Fibroblast of lung (primary cell): ENCODE data around the gene YWHAH. TPM values are rescaled to one million over a fixed set of nuclear protein-coding genes. Genes with fewer than 3 reads are reported as not detected.

Experiments used
- DNase-seq, 2 donors: peaks; one replicate each; pipeline versions ENCODE4 v3.0.0 to v3.0.0-alpha.2; 2010; ENCODE audit warnings: low read depth in 2 of 2
- H2AFZ ChIP-seq: 2 replicates; pipeline ENCODE4 v1.5.1; 2012; ENCODE audit warnings: low read length, control low read depth, inconsistent platforms
- H3K27ac ChIP-seq: 2 replicates; pipeline ENCODE4 v1.5.1; 2011; ENCODE audit warnings: low read length, control low read depth; ENCODE audit not compliant: insufficient read depth
- H3K27me3 ChIP-seq: 2 replicates; pipeline ENCODE4 v1.5.1; 2011; ENCODE audit warnings: mild to moderate bottlenecking, low read length; ENCODE audit not compliant: control insufficient read depth, insufficient read depth
- H3K36me3 ChIP-seq: 2 replicates; pipeline ENCODE4 v1.5.1; 2011; ENCODE audit warnings: low read length; ENCODE audit not compliant: control insufficient read depth, insufficient read depth
- H3K4me1 ChIP-seq: 2 replicates; pipeline ENCODE4 v1.5.1; 2011; ENCODE audit warnings: low read length; ENCODE audit not compliant: control insufficient read depth, insufficient read depth; ENCODE audit errors: extremely low read depth
- H3K4me2 ChIP-seq: 2 replicates; pipeline ENCODE4 v1.5.1; 2011; ENCODE audit warnings: low read length, control low read depth; ENCODE audit not compliant: insufficient read depth; ENCODE audit errors: extremely low read depth
- H3K4me3 ChIP-seq, 4 experiments: fragments of 200-600 bp in 1 of 4; sonication (generic) in 1 of 4; replicated peaks in 1 of 4; 2 replicates each; pipeline ENCODE4 v1.5.1; 2011 to 2016; ENCODE audit warnings: low read length in 4 of 4, low read depth in 3 of 4, mild to moderate bottlenecking in 3 of 4, control low read depth in 2 of 4, inconsistent platforms in 1 of 4, mixed read lengths in 1 of 4; ENCODE audit not compliant: insufficient read depth in 1 of 4; ENCODE audit errors: control extremely low read depth in 1 of 4
- H3K79me2 ChIP-seq: 2 replicates; pipeline ENCODE4 v1.5.1; 2012; ENCODE audit warnings: mild to moderate bottlenecking, low read length, inconsistent platforms; ENCODE audit not compliant: control insufficient read depth, insufficient read depth
- H3K9ac ChIP-seq: 2 replicates; pipeline ENCODE4 v1.5.1; 2011; ENCODE audit warnings: mild to moderate bottlenecking, low read length, control low read depth; ENCODE audit not compliant: insufficient read depth
- H3K9me3 ChIP-seq: 2 replicates; pipeline ENCODE4 v1.5.1; 2012; ENCODE audit warnings: low read depth, low read length; ENCODE audit not compliant: control insufficient read depth, insufficient read depth
- H4K20me1 ChIP-seq: 2 replicates; pipeline ENCODE4 v1.5.1; 2011; ENCODE audit warnings: low read length; ENCODE audit not compliant: control insufficient read depth, insufficient read depth; ENCODE audit errors: extremely low read depth
- EZH2 ChIP-seq: IDR thresholded peaks from 2 replicates; pipeline ENCODE4 v1.5.1; 2012; ENCODE audit warnings: low read length, control low read depth, mild to moderate bottlenecking; ENCODE audit errors: missing control alignments
- polyA plus RNA-seq, 2 donors: library from polyadenylated mRNA; depleted of rRNA in 1 of 2; stranded (reverse) in 1 of 2; unstranded in 1 of 2; fragments of >200 nt; gene quantifications; 2 replicates each; pipeline ENCODE4 v1.2.1, GENCODE V29; 2011 to 2012; ENCODE audit warnings: missing spikeins in 1 of 2
- total RNA-seq: library from RNA; depleted of rRNA; stranded (reverse); fragments of >200 nt; gene quantifications from 2 replicates; pipeline ENCODE4 v1.2.1, GENCODE V29; 2014
- TF ChIP-seq, protein P1 (sequence below), 2 donors: IDR thresholded peaks in 1 of 2; conservative IDR thresholded peaks in 1 of 2; 1 replicate in 1 of 2; 2 replicates in 1 of 2; pipeline ENCODE4 v1.5.1; 2011 to 2012; ENCODE audit warnings: low read length in 2 of 2, control low read depth in 1 of 2, inconsistent platforms in 1 of 2, low read depth in 1 of 2, mild to moderate bottlenecking in 1 of 2

Gene YWHAH
- total and polyA plus RNA-seq, 2 donors (not counting 1 experiment from before 2014, with no cell fraction given), result 77.5 to 250 TPM

DNA sequence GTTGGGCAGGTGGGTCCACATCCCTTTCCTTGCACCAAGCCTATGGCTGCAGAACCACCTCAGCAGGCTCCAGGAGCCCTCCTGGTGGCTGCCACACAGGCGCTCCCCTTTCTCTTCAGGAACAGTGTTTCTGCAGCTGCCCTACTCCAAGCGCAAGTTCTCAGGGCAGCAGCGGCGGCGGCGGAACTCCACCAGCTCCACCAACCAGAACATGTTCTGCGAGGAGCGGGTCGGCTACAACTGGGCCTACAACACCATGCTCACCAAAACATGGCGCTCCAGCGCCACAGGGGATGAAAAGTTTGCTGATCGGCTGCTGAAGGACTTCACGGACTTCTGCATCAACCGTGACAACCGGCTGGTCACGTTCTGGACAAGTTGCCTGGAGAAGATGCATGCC, 38.2 kb upstream of the YWHAH start:
- H3K27ac ChIP-seq, result no peak overlapping the region
- DNase-seq, result no peak
- H3K27me3 ChIP-seq, result no peaks in the 10 kb centered on the region
- no peaks in the 10 kb centered on the region for H3K79me2 ChIP-seq
- no peaks in the 10 kb centered on the region for H3K4me1 ChIP-seq
- no peak overlapping the region for H2AFZ ChIP-seq
- H3K4me2 ChIP-seq, result no peak overlapping the region
- H3K36me3 ChIP-seq, result peaks cover 2% of the 10 kb centered on the region
- H3K9me3 ChIP-seq, result no peaks in the 10 kb centered on the region
- H3K4me3 ChIP-seq, result no peak overlapping the region
- H4K20me1 ChIP-seq, result no peaks in the 10 kb centered on the region
- TF ChIP-seq, protein P1, sequence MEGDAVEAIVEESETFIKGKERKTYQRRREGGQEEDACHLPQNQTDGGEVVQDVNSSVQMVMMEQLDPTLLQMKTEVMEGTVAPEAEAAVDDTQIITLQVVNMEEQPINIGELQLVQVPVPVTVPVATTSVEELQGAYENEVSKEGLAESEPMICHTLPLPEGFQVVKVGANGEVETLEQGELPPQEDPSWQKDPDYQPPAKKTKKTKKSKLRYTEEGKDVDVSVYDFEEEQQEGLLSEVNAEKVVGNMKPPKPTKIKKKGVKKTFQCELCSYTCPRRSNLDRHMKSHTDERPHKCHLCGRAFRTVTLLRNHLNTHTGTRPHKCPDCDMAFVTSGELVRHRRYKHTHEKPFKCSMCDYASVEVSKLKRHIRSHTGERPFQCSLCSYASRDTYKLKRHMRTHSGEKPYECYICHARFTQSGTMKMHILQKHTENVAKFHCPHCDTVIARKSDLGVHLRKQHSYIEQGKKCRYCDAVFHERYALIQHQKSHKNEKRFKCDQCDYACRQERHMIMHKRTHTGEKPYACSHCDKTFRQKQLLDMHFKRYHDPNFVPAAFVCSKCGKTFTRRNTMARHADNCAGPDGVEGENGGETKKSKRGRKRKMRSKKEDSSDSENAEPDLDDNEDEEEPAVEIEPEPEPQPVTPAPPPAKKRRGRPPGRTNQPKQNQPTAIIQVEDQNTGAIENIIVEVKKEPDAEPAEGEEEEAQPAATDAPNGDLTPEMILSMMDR (conservative IDR thresholded peaks at IDR 0.05 in 1 of 2, IDR thresholded peaks at IDR 0.05 in 1 of 2; ENCODE audit: low read depth in 1 of 2, low read length in 2 of 2), result no peak
- TF ChIP-seq EZH2, result no peak
- no peak overlapping the region for H3K9ac ChIP-seq

DNA sequence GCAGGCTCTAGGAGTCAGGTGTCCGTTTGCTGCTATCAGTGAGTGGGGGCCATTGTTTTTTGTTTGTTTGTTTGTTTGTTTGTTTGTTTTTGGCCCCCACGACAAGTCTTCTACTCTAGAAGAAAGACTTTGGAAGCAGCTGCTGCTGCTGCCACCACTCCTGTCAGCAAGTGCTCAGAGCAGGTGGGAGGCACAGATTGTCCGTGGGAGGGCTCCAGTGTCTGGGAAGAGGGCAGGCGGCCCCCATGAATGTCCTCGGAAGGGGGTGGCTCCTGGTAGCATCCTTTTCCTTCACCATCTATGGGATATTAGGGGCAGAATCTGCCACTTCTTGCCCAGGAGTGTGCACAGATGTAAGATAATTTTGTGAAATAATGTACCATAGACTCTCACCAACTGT, 37.8 kb upstream of the YWHAH start:
- H3K27ac ChIP-seq, result no peak overlapping the region
- no peaks in the 10 kb centered on the region for H3K9me3 ChIP-seq
- H3K9ac ChIP-seq, result no peak overlapping the region
- no peak overlapping the region for H3K4me2 ChIP-seq
- H3K4me1 ChIP-seq, result no peaks in the 10 kb centered on the region
- H2AFZ ChIP-seq, result no peak overlapping the region
- H4K20me1 ChIP-seq, result no peaks in the 10 kb centered on the region
- no peaks in the 10 kb centered on the region for H3K27me3 ChIP-seq
- H3K79me2 ChIP-seq, result no peaks in the 10 kb centered on the region
- peaks cover 2% of the 10 kb centered on the region for H3K36me3 ChIP-seq
- no peak overlapping the region for H3K4me3 ChIP-seq
- TF ChIP-seq EZH2, result no peak
- TF ChIP-seq, protein P1 (conservative IDR thresholded peaks at IDR 0.05 in 1 of 2, IDR thresholded peaks at IDR 0.05 in 1 of 2; ENCODE audit: low read depth in 1 of 2, low read length in 2 of 2), result no peak
- DNase-seq, result no peak

DNA sequence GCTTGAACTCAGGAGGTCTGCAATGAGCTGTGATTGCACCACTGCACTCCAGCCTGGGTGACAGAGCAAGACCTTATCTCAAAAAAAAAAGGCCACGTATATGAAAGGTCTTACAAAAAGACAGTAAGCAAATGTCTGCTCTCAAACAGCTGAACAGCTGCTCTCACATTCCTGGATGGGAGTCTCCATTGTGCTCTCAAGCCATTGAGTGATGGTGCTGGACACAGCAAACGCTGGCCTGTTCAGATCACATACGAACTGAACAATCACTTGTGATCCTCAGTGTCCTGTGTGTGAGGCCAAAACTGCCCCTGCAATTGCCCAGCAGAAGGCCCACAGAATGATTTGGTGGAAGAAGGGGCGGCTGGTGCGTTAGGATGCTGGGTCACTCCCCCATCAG, 34.4 kb upstream of the YWHAH start:
- DNase-seq, result no peak
- TF ChIP-seq, protein P1 (conservative IDR thresholded peaks at IDR 0.05 in 1 of 2, IDR thresholded peaks at IDR 0.05 in 1 of 2; ENCODE audit: low read depth in 1 of 2, low read length in 2 of 2), result no peak
- TF ChIP-seq EZH2, result no peak
- H3K4me1 ChIP-seq, result no peaks in the 10 kb centered on the region
- H3K36me3 ChIP-seq, result peaks cover 2% of the 10 kb centered on the region
- H3K27me3 ChIP-seq, result no peaks in the 10 kb centered on the region
- H2AFZ ChIP-seq, result no peak overlapping the region
- H3K79me2 ChIP-seq, result no peaks in the 10 kb centered on the region
- no peak overlapping the region for H3K4me3 ChIP-seq
- no peak overlapping the region for H3K4me2 ChIP-seq
- no peak overlapping the region for H3K27ac ChIP-seq
- H4K20me1 ChIP-seq, result no peaks in the 10 kb centered on the region
- H3K9me3 ChIP-seq, result no peaks in the 10 kb centered on the region
- H3K9ac ChIP-seq, result no peak overlapping the region
